ENCODE results near the gene ANKAR.
"Not testable (repeated sequence)": the region's sequence is repeated elsewhere in the genome, so short reads cannot be mapped to it uniquely, and the experiment has no call there.

The ANKAR gene

DNA sequence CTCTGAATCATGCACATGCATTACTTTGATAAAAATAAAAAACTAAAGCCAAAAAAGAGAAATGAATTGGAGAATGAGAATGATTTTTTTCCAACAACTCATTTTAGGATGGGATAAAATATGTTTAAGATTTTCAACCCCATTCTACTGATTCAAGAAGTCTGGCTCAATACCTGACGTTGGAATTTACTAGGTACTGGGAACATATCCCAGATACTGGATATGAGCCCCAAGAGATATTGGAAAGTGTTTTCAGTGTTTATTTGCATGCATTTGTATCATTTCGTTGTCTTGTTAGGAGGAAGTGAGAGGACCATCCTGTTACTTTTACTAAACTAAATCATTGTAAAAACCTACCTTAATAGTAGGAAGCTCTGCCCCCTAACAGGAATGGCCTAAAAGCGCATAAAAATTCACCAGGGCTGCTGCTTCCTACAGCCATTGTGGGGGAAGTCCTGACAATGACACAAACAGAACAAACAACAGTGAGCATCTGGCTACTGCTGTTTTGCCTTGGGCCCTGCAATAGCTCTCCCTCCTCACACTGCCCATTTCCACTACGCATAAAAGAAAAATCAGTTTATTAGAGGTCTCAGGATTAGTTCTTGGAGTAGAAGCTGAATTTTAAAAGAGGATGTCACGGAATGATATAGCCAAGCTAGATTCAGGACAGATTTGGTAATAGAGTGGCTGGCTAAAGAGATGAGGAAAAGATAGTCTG lies 35.2 kb downstream of the ANKAR start:
- peaks cover 33% of the 10 kb centered on the region for H3K36me3 Mint-ChIP-seq (ENCODE audit: low read depth)
- no peaks in the 10 kb centered on the region for H3K27me3 Mint-ChIP-seq (ENCODE audit: low read depth)
- peak overlapping the region in 1 of 3 experiments; percentile 70 for H3K27ac Mint-ChIP-seq
- H3K4me3 Mint-ChIP-seq, result no peak overlapping the region
- H3K9me3 Mint-ChIP-seq, result peaks cover 18% of the 10 kb centered on the region
- no peaks in the 10 kb centered on the region for H3K4me1 Mint-ChIP-seq
- TF ChIP-seq, protein P1, sequence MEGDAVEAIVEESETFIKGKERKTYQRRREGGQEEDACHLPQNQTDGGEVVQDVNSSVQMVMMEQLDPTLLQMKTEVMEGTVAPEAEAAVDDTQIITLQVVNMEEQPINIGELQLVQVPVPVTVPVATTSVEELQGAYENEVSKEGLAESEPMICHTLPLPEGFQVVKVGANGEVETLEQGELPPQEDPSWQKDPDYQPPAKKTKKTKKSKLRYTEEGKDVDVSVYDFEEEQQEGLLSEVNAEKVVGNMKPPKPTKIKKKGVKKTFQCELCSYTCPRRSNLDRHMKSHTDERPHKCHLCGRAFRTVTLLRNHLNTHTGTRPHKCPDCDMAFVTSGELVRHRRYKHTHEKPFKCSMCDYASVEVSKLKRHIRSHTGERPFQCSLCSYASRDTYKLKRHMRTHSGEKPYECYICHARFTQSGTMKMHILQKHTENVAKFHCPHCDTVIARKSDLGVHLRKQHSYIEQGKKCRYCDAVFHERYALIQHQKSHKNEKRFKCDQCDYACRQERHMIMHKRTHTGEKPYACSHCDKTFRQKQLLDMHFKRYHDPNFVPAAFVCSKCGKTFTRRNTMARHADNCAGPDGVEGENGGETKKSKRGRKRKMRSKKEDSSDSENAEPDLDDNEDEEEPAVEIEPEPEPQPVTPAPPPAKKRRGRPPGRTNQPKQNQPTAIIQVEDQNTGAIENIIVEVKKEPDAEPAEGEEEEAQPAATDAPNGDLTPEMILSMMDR (IDR thresholded peaks at IDR 0.05; ENCODE audit: unreplicated experiment in 3 of 3), result no peak

DNA sequence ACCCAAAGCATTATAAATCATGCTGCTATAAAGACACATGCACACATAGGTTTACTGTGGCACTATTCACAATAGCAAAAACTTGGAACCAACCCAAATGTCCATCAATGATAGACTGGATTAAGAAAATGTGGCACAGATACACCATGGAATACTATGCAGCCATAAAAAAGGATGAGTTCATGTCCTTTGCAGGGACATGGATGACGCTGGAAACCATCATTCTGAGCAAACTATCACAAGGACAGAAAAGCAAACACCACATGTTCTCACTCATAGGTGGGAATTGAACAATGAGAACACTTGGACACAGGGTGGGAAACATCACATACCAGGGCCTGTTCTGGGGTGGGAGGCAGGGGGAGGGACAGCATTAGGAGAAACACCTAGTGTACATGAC lies 43.1 kb downstream of the ANKAR start:
- H3K9me3 Mint-ChIP-seq, result peaks cover 44% of the 10 kb centered on the region
- H3K4me3 Mint-ChIP-seq; H3K27me3 Mint-ChIP-seq (ENCODE audit: low read depth); H3K27ac Mint-ChIP-seq; H3K4me1 Mint-ChIP-seq: not testable (repeated sequence)
- peaks cover 27% of the 10 kb centered on the region for H3K36me3 Mint-ChIP-seq (ENCODE audit: low read depth)

GRCh38 chr2:189719571-189719970 lies 45.1 kb downstream of the ANKAR start:
- H3K4me3 Mint-ChIP-seq, result no peak overlapping the region
- TF ChIP-seq, protein P1 (IDR thresholded peaks at IDR 0.05; ENCODE audit: unreplicated experiment in 3 of 3), result no peak
- peaks cover 20% of the 10 kb centered on the region for H3K36me3 Mint-ChIP-seq (ENCODE audit: low read depth)
- no peaks in the 10 kb centered on the region for H3K4me1 Mint-ChIP-seq
- H3K9me3 Mint-ChIP-seq, result peaks cover 26% of the 10 kb centered on the region
- H3K27ac Mint-ChIP-seq, result no peak overlapping the region
- H3K27me3 Mint-ChIP-seq (ENCODE audit: low read depth), result no peaks in the 10 kb centered on the region

- Mint-ChIP-seq H3K36me3 (ENCODE audit: low read depth) (peaks cover 8% of the 10 kb centered on the region), H3K27ac (no peak overlapping the region), H3K9me3 (peaks cover 6% of the 10 kb centered on the region), H3K4me1 (no peaks in the 10 kb centered on the region), H3K27me3 (ENCODE audit: low read depth) (no peaks in the 10 kb centered on the region), H3K4me3 (no peak overlapping the region)
- TF ChIP-seq, protein P1 (IDR thresholded peaks at IDR 0.05; ENCODE audit: unreplicated experiment in 3 of 3), result no peak
Measured at GRCh38 chr2:189723192-189723591, 48.7 kb downstream of the ANKAR start.
